H1 (cell line): Measurements from ENCODE around the gene PRDM2. TPM values are rescaled to one million over a fixed set of nuclear protein-coding genes. Genes with fewer than 3 reads are reported as not detected.

Source experiments
- CTCF ChIP-seq, 3 experiments: IDR thresholded peaks; 1 replicate in 2 of 3; 2 replicates in 1 of 3; pipeline versions ENCODE4 v1.5.1 to v1.6.1; 2011; ENCODE audit warnings: low read length in 3 of 3, mild to moderate bottlenecking in 3 of 3, inconsistent platforms in 2 of 3, low read depth in 1 of 3, moderate library complexity in 1 of 3; ENCODE audit not compliant: insufficient read depth in 1 of 3; ENCODE audit errors: control extremely low read depth in 1 of 3
- E2F6 ChIP-seq: IDR thresholded peaks from 2 replicates; pipeline ENCODE4 v1.6.1; 2012; ENCODE audit warnings: inconsistent platforms
- EGR1 ChIP-seq: IDR thresholded peaks from 2 replicates; pipeline ENCODE4 v1.6.1; 2011; ENCODE audit warnings: low read depth, low read length, borderline replicate concordance
- SUZ12 ChIP-seq: fragments of 200-600 bp; sonication (generic); IDR thresholded peaks from 2 replicates; pipeline ENCODE4 v1.6.1; 2012; ENCODE audit warnings: mild to moderate bottlenecking, inconsistent platforms, low read length, moderate library complexity, mixed read lengths
- polyA plus RNA-seq, 7 experiments: library from polyadenylated mRNA; depleted of rRNA in 3 of 7; stranded (reverse) in 5 of 7; unstranded in 2 of 7; fragments of >200 nt in 5 of 7; fragments of 200-250 nt in 2 of 7; gene quantifications; 1 replicate in 5 of 7; 2 replicates in 1 of 7; 4 replicates in 1 of 7; pipeline versions ENCODE4 v1.2.1 to v1.2.3, GENCODE V29; 2011 to 2013; ENCODE audit warnings: missing spikeins in 2 of 7, mixed read lengths in 2 of 7
- small RNA-seq: library from polyadenylated mRNA; stranded (forward); fragments of <200 nt; extraction: miRNeasy Mini kit (QIAGEN cat#:217004); gene quantifications from one replicate; pipeline ENCODE3, GENCODE V24; 2013; ENCODE audit not compliant: insufficient read depth
- total RNA-seq: library from RNA; stranded (reverse); fragmentation: NEBNext Ultra II Directional; extraction: Animal tissue kit (Norgen Biotek cat#: 25700); gene quantifications from 2 replicates; pipeline ENCODE4 v1.2.1, GENCODE V29; 2021

PRDM2 gene
- total and polyA plus RNA-seq, 2 of the 8 experiments (the other 6 are each of a cell fraction or from before 2014, with no cell fraction given) = 5.8 to 21.2 TPM

GRCh38 chr1:13873032-13873431 lies 173.0 kb downstream of the PRDM2 start (continued):
- no peak for TF ChIP-seq E2F6
- no peak for TF ChIP-seq EGR1
- TF ChIP-seq CTCF (IDR thresholded peaks at IDR 0.05; ENCODE audit: control extremely low read depth in 1 of 3, insufficient read depth in 1 of 3, low read depth in 1 of 3, low read length in 3 of 3) = no peak
- TF ChIP-seq SUZ12 = no peak

Small RNA genes lying within 50 kb of the gene (small RNA-seq; reads per million reads assigned to genes)
- not detected for gene RF00564

Other genes starting within 250 kb of the PRDM2 start
- 0.38 and 0.63 TPM in 2 replicates for gene LRRC38, start 186.2 kb upstream of the PRDM2 start, total RNA-seq
- 0.17 and 0.19 TPM in 2 replicates for gene LRRC38, start 186.2 kb upstream of the PRDM2 start, polyA plus RNA-seq (2011; rRNA removed)
- gene PDPN, start 116.4 kb upstream of the PRDM2 start, total RNA-seq = 169 and 182 TPM in 2 replicates
- gene PDPN, start 116.4 kb upstream of the PRDM2 start, polyA plus RNA-seq (2011; rRNA removed) = 44.7 and 49.7 TPM in 2 replicates